Measurements from ENCODE around the gene PRDM2. TPM values are rescaled to one million over a fixed set of nuclear protein-coding genes. Genes with fewer than 3 reads are reported as not detected.

Gene PRDM2
- total RNA-seq, 1 donor from 2014 or later: 68.1 TPM

GRCh38 chr1:13824626-13825025, 124.6 kb downstream of the PRDM2 start:
- DNase-seq (ENCODE audit: low spot score): no peak
- intact Hi-C loops (cut with DNase I): no loop called here

DNA sequence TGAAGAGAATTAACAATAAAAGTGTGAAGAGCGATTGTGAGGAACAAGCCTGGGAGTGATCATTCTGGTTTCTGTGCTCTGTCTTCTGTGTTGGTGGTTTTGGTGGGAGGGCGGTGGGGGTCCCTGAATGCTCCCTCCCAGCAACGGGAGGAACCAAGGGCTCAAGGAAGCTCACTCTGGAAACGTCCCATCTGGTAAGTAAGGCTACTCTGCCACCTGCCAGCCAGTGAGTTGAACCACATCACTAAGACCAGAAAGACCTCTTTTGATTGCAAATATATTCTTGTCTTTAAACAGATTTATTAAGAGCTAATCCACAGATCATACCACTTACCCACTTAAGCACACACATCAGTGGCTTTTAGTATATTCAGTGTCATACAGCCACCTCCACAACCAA, 125.0 kb downstream of the PRDM2 start:
- intact Hi-C loops (cut with DNase I): no loop called here
- DNase-seq (ENCODE audit: low spot score) (no peak), ATAC-seq (no peak)

More at GRCh38 chr1:13824626-13825025, 124.6 kb downstream of the PRDM2 start:
- no peak for ATAC-seq

DNA sequence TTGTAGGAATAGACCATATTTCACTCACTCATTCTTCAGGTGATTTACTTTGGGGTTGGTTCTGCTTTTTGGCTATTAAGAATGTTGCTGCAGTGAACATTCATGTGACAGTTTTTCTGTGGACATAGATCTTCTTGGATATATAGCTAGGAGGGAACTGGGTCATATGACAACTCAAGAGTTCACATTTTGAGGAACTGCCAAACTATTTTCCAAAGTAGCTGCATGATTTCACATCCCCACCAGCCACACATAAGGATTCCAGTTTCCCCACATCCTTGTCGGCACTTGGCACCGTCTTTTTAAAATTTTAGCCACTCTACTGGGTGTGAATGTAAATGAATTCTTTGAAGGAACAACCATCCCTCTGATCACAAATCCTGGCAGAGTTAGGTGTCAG, 126.0 kb downstream of the PRDM2 start:
- intact Hi-C loops (cut with DNase I): no loop called here
- no peak for DNase-seq (ENCODE audit: low spot score)

GRCh38 chr1:13826591-13826990, 126.6 kb downstream of the PRDM2 start:
- no peak for DNase-seq (ENCODE audit: low spot score)
- no peak for ATAC-seq
- intact Hi-C loops (cut with DNase I): no loop called here

More for the DNA sequence above, 126.0 kb downstream of the PRDM2 start:
- no peak for ATAC-seq

GRCh38 chr1:13828454-13829151, 128.6 kb downstream of the PRDM2 start:
- ATAC-seq (peak; percentile 68), DNase-seq (ENCODE audit: low spot score) (no peak)
- intact Hi-C loops (cut with DNase I): no loop called here

- intact Hi-C loops (cut with DNase I): no loop called here
- no peak for ATAC-seq
- no peak for DNase-seq (ENCODE audit: low spot score)
These were observed 129.3 kb downstream of the PRDM2 start for GRCh38 chr1:13829152-13829769.

- ATAC-seq (no peak), DNase-seq (ENCODE audit: low spot score) (no peak)
- intact Hi-C loops (cut with DNase I): no loop called here
These were observed 130.2 kb downstream of the PRDM2 start for GRCh38 chr1:13830170-13830569.

DNA sequence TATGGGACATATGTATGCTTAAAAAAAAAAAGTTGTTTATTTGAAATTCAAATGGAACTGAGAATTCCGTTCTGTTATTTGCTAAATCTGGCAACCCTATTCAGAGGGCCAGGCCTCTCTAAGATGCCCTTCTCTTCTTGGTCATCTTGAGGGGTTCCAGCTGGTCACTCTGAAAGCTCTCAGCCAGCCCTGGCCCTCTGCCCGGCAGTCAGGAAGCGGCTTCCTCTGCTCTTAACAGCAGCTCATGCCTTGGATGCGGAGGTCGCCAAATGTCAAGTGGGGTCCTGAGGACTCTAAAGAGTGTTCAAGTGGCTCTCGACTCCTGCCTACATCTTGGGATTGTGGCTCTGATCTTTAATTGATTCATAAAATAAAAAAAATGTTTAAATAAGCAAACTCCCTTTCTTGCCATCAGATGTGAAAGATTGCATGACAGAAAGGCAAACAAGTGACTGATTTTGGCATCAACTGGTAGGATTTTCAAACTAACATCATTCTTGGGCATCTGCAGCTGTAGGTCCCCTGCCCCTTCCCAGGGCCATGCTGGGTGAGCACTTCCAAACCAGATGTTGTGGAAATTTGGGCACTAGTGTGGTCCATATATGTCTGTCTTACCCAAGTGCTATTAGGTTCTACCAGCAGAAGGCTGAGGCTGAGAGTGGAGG, 130.8 kb downstream of the PRDM2 start:
- ATAC-seq (no peak), DNase-seq (ENCODE audit: low spot score) (no peak)
- intact Hi-C loops (cut with DNase I): no loop called here

GRCh38 chr1:13832100-13832499, 132.1 kb downstream of the PRDM2 start:
- intact Hi-C loops (cut with DNase I): no loop called here
- no peak for DNase-seq (ENCODE audit: low spot score)
- ATAC-seq: no peak

- DNase-seq (ENCODE audit: low spot score) (no peak), ATAC-seq (no peak)
- intact Hi-C loops (cut with DNase I): no loop called here
These were observed 132.5 kb downstream of the PRDM2 start for GRCh38 chr1:13832536-13832935.

DNA sequence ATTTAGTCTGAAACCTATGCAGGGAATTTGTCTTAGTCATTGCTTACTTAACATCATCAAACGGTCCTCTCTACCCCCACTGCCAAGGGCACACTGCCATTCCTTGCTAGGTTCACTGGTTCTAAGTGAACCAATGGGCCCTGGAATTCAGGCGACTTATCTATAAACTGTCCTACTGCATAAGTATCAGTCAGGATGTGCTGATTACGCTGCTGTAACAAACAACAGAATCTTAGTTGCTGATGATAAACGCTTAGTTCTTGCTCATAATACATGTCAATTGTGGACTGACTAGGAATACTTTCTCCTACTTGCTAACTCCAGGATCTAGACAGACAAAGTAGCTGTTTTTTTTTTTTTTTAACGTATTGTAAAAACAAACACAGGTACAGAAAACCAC, 136.1 kb downstream of the PRDM2 start:
- intact Hi-C loops (cut with DNase I): no loop called here
- ATAC-seq: no peak
- DNase-seq (ENCODE audit: low spot score): no peak

GRCh38 chr1:13836631-13837030, 136.6 kb downstream of the PRDM2 start:
- DNase-seq (ENCODE audit: low spot score) (no peak), ATAC-seq (no peak)
- intact Hi-C loops (cut with DNase I): no loop called here

DNA sequence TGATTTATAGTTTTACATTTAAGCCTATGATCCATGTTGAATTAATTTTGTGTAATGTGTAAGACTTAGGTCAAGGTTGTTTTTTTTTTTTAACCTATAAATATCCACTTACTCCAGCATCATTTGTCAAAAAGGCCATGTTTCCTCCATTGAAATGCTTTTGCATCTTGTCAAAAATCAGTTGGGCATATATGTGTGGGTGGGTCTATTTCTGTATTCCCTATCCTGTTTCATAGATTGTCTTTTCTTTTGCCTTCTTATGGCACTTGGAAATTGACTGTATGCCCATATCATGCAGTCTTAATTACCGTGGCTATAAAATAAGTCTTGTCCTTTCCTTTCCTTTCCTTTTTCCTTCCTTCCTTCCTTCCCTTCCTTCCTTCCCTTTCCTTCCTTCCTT, 138.2 kb downstream of the PRDM2 start:
- intact Hi-C loops (cut with DNase I): no loop called here
- DNase-seq (ENCODE audit: low spot score): no peak
- ATAC-seq: no peak

DNA sequence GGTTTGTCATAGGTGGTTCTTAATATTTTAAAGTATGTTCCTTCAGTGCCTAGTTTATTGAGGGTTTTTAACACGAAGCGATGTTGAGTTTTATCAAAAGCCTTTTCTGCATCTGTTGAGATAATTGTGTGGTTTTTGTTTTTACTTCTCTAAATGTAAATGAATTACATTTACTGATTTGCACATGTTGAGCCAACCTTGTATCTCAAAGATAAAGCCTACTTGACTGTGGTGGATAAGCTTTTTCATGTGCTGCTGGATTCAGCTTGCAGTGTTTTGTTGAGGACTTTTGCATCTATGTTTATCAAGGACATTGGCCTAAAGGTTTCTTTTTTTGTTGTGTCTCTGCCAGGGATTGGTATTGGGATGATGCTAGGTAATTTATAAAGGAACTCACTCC, 142.5 kb downstream of the PRDM2 start:
- intact Hi-C loops (cut with DNase I): no loop called here
- DNase-seq (ENCODE audit: low spot score) (no peak), ATAC-seq (no peak)

- intact Hi-C loops (cut with DNase I): no loop called here
- ATAC-seq: no peak
- DNase-seq (ENCODE audit: low spot score): no peak
These were observed 151.7 kb downstream of the PRDM2 start for GRCh38 chr1:13851726-13852125.

DNA sequence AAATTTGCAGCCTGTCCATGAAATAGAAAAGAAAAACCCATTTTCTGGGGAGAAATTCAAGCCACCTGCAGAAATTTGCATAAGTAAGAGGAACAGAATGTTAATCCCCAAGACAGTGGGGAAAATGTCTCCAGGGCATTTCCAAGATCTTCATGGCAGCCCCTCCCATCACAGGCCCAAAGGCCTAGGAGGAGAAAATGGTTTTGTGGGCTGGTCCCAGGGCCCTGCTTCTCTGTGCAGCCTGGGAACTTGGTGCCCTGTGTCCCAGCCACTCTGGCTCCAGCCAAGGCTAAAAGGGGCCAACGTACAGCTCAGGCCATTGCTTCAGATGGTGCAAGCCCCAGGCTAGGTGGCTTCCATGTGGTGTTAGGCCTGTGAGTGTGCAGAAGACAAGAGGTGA, 155.6 kb downstream of the PRDM2 start:
- DNase-seq (ENCODE audit: low spot score) (no peak), ATAC-seq (no peak)
- intact Hi-C loops (cut with DNase I): no loop called here

- intact Hi-C loops (cut with DNase I): no loop called here
- DNase-seq (ENCODE audit: low spot score) (no peak), ATAC-seq (no peak)
These were observed 160.0 kb downstream of the PRDM2 start for GRCh38 chr1:13860031-13860430.

DNA sequence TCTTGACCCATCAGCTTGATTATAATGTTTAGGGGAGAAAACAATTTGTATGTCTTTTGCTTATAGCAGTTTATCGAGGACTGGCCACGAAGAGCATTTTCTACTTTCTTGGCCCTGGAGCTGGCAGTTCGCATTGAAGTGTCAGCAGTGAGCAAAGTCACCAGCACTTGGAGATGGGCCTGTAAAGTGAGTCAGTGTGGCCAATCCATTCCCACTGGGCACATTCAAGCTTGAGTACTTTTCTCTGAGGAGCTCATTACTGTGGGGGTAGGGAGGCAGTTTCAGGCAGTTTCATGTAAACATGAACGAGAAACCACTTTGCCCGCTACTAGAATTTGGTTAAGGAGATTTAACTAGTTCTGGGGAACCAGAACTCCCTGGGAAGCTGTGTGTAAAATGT, 164.8 kb downstream of the PRDM2 start:
- no peak for DNase-seq (ENCODE audit: low spot score)
- intact Hi-C loops (cut with DNase I): no loop called here
- no peak for ATAC-seq

DNA sequence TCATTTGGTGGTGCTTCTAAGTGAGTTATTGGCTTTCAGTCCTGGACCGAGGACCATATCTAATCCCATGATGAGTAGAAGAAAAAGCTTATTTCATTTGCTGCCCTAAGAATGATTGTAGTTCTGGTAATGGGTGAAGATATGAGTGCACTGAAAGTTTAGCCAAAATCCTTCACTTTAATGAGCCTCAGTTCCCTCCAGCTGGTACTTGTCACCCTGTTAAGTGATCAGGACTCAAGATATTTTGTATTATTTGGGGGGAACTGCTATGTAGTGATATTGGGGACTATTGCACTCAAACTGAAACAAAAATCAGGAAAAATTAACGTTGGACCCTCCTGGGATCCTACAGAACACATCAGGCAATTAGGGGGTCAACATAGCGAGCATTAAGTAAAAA, 165.9 kb downstream of the PRDM2 start:
- ATAC-seq (no peak), DNase-seq (ENCODE audit: low spot score) (no peak)
- intact Hi-C loops (cut with DNase I): no loop called here

DNA sequence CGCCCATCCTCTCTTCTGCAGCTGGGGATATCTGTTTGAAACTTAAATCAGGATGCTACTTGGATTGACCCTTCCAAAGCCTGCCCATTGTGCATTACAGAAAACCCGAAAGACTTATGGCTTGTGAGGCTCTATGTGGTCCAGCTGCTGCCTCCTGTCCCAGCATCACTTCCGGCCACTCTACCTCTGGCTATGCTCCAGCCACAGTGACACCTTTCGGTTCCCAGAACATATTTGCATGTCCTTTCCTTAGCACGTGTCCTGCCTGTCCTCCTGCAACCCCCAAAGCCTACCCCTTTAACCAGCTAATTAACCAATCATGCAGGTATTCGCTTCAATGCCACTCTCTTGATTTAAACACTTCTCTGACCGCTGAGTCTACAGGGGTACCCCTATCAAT, 167.6 kb downstream of the PRDM2 start:
- DNase-seq (ENCODE audit: low spot score): no peak
- intact Hi-C loops (cut with DNase I): no loop called here
- no peak for ATAC-seq

Measured in sciatic nerve (tissue), 2 donors.